Ovary (tissue), 3 donors: ENCODE measurements around the gene TBC1D19.

ENCODE experiments used
- CTCF ChIP-seq, 3 donors: fragments of 450-650 bp in 2 of 3; fragments of 200-600 bp in 1 of 3; IDR thresholded peaks; one replicate each; pipeline versions ENCODE4 v1.5.1 to v1.8.0; 2016 to 2022; ENCODE audit warnings: antibody characterized with exemption in 3 of 3, mild to moderate bottlenecking in 1 of 3
- EP300 ChIP-seq: sonication (generic); formaldehyde crosslinking; IDR thresholded peaks from one replicate; pipeline ENCODE4 v1.6.1; 2017; ENCODE audit warnings: antibody characterized with exemption
- donor health status: DM: no; HTN: no; CAD: no.

DNA sequence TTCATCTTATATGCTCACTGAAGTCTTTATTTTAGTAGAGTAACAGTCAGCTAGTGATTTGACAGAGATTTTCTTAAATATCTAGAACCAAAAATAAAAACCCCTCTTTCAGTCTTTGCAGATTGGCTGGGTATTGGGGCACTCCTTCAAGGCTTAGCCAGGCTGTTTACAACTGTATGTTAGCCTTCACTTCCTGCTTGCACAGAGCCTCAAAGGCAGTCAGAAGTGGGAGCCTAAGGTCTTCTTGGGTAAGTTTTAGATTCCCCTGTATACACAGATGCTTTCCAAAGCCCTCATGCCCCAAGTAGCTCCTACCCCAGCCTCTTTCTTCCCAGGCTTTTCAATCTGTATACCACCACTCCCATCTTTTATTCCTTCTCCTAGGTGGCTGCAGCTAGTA, 140.7 kb downstream of the TBC1D19 start:
- TF ChIP-seq CTCF (IDR thresholded peaks at IDR 0.05) (no peak), EP300 (no peak)
